Karpas-422 (cell line): ENCODE data around the gene MED9. TPM values are rescaled to one million over a fixed set of nuclear protein-coding genes. Genes with fewer than 3 reads are reported as not detected.
A peak's percentile ranks its signal among the peaks of the same experiment; 100 is the strongest.
"Not testable (repeated sequence)": the region's sequence is repeated elsewhere in the genome, so short reads cannot be mapped to it uniquely, and the experiment has no call there.

ENCODE experiments used
- DNase-seq: peaks from one replicate; pipeline ENCODE4 v3.0.0-alpha.2; 2015
- H2AFZ ChIP-seq: fragments of 200-600 bp; sonication (generic); 2 replicates; pipeline ENCODE4 v1.6.1; 2014; ENCODE audit warnings: antibody characterized with exemption, low read length, mixed read lengths
- H3K27ac ChIP-seq: fragments of 200-600 bp; sonication (generic); 2 replicates; pipeline ENCODE4 v1.5.1; 2014; ENCODE audit warnings: mild to moderate bottlenecking, low read length, moderate library complexity
- H3K27me3 ChIP-seq: fragments of 200-600 bp; sonication (generic); 2 replicates; pipeline ENCODE4 v1.6.1; 2014; ENCODE audit warnings: low read length, mixed read lengths
- H3K36me3 ChIP-seq: fragments of 200-600 bp; sonication (generic); 2 replicates; pipeline ENCODE4 v1.6.1; 2014; ENCODE audit warnings: low read length, mixed read lengths; ENCODE audit not compliant: insufficient read depth
- H3K4me1 ChIP-seq: fragments of 200-600 bp; sonication (generic); 2 replicates; pipeline ENCODE4 v1.6.1; 2014; ENCODE audit warnings: mild to moderate bottlenecking, low read length, mixed read lengths
- H3K4me2 ChIP-seq: fragments of 200-600 bp; sonication (generic); 2 replicates; pipeline ENCODE4 v1.6.1; 2014; ENCODE audit warnings: low read length, low read depth, mild to moderate bottlenecking; ENCODE audit not compliant: poor library complexity, severe bottlenecking
- H3K4me3 ChIP-seq: fragments of 200-600 bp; sonication (generic); 2 replicates; pipeline ENCODE4 v1.5.1; 2014; ENCODE audit warnings: mild to moderate bottlenecking, antibody characterized with exemption, low read length, mixed read lengths
- H3K79me2 ChIP-seq: fragments of 200-600 bp; sonication (generic); 2 replicates; pipeline ENCODE4 v1.6.1; 2014; ENCODE audit warnings: mild to moderate bottlenecking, low read length, mixed read lengths
- H3K9ac ChIP-seq: fragments of 200-600 bp; sonication (generic); 2 replicates; pipeline ENCODE4 v1.6.0; 2014; ENCODE audit warnings: low read length
- H3K9me2 ChIP-seq: fragments of 200-600 bp; sonication (generic), shearing (Covaris generic); replicated peaks from 2 replicates; pipeline ENCODE4 v1.6.0; 2014; ENCODE audit warnings: mild to moderate bottlenecking, low read length, moderate library complexity; ENCODE audit not compliant: insufficient read depth
- H3K9me3 ChIP-seq: fragments of 300-700, 200-600 bp; sonication (generic); 2 replicates; pipeline ENCODE4 v1.6.1; 2014; ENCODE audit warnings: low read length, mixed read lengths
- H4K20me1 ChIP-seq: fragments of 200-600 bp; sonication (generic); 2 replicates; pipeline ENCODE4 v1.6.1; 2014; ENCODE audit warnings: mild to moderate bottlenecking, antibody characterized with exemption, low read length, low read depth; ENCODE audit not compliant: insufficient read depth
- total RNA-seq: library from RNA; depleted of rRNA; stranded (reverse); fragments of >200 nt; shearing (Covaris generic); gene quantifications from 2 replicates; pipeline ENCODE4 v1.2.3, GENCODE V29; 2014; ENCODE audit warnings: low replicate concordance; rRNA removed

MED9 gene, protein sequence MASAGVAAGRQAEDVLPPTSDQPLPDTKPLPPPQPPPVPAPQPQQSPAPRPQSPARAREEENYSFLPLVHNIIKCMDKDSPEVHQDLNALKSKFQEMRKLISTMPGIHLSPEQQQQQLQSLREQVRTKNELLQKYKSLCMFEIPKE
- 8.8 and 17.6 TPM in 2 replicates for total RNA-seq

DNA sequence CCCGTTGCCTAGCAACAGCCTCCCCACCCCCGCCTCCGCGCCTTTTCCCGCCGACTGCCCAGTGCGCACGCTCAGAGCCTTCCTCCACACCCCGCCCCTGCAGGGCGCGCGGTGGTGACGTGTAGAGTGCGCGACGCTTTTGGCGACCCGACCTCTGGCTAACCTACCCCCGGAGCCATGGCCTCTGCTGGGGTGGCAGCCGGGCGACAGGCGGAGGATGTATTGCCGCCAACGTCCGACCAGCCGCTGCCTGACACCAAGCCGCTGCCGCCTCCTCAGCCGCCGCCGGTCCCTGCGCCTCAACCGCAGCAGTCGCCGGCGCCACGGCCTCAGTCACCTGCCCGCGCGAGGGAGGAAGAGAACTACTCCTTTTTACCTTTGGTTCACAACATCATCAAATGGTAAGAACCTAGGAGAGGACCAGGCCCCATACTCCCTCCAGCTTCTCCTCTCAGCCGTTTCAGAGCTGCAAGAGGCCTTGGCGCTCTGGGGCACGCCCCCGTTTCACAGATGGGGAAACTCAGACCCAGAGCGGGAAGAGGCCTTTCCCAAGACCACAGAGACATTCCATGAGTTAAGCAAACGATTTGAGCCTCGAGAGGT lies at the start of gene MED9:
Gene MED9 (plus strand): TSS at position 136 of the 603 bp plus-strand sequence. CDS start 42 bp downstream, at position 178.
- DNase-seq = peak; percentile 97
- H3K4me3 ChIP-seq = peak within 1 kb of the TSS; percentile 88
- peaks cover 51% of the 10 kb centered on the region for H3K79me2 ChIP-seq
- peaks cover 13% of the 10 kb centered on the region; the same call in 1 of the 2 replicates for H3K36me3 ChIP-seq
- no peaks in the 10 kb centered on the region for H3K27me3 ChIP-seq
- H3K9ac ChIP-seq = peak within 1 kb of the TSS; percentile 89
- no peaks in the 10 kb centered on the region for H3K9me2 ChIP-seq
- H3K4me2 ChIP-seq = peak within 1 kb of the TSS; percentile 93
- peaks cover 36% of the 10 kb centered on the region for H3K4me1 ChIP-seq
- H2AFZ ChIP-seq = peak within 1 kb of the TSS; percentile 32; the same call in 1 of the 2 replicates
- no peaks in the 10 kb centered on the region; the same call in 1 of the 2 replicates for H4K20me1 ChIP-seq
- H3K27ac ChIP-seq = peak within 1 kb of the TSS; percentile 58
- H3K9me3 ChIP-seq = no peaks in the 10 kb centered on the region

DNA sequence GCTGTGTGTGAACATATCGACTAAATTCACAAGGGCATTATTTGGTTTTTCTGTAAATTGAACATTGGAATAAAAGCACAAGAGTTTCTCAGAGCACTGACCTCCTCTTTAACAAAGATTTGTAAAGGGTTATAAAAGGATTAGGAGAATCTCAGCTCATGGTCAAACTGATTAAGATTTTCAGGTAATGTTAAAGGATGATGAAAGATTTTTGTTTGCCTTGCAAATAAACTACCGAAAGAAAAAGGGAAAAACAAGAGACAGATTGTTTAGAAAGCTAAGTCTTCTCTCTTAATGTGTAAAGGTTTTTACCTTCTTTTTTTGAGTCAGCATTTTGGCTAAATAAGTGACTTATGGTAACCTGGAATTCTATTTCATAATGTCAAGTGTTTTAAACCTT lies 47.6 kb upstream of the MED9 start:
- H4K20me1 ChIP-seq = no peaks in the 10 kb centered on the region
- H3K79me2 ChIP-seq = no peaks in the 10 kb centered on the region
- H3K4me1 ChIP-seq = no peaks in the 10 kb centered on the region
- H3K27ac ChIP-seq = no peak overlapping the region
- no peak overlapping the region for H3K4me3 ChIP-seq
- no peaks in the 10 kb centered on the region for H3K27me3 ChIP-seq
- no peak overlapping the region for H3K9ac ChIP-seq
- DNase-seq = no peak
- H3K9me3 ChIP-seq = no peaks in the 10 kb centered on the region
- no peaks in the 10 kb centered on the region for H3K36me3 ChIP-seq
- H3K4me2 ChIP-seq = no peak overlapping the region
- H3K9me2 ChIP-seq = no peaks in the 10 kb centered on the region
- H2AFZ ChIP-seq = no peak overlapping the region

DNA sequence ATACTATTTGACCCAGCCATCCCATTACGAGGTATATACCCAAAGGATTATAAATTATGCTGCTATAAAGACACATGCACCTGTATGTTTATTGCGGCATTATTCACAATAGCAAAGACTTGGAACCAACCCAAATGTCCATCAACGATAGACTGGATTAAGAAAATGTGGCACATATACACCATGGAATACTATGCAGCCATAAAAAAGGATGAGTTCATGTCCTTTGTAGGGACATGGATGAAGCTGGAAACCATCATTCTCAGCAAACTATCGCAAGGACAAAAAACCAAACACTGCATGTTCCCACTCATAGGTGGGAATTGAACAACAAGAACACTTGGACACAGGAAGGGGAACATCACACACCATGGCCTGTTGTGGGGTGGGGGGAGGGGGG lies 45.9 kb upstream of the MED9 start:
- not testable (repeated sequence) for H3K36me3 ChIP-seq, H3K79me2 ChIP-seq, H3K4me1 ChIP-seq, H3K9me2 ChIP-seq, H3K27me3 ChIP-seq, H3K27ac ChIP-seq, H4K20me1 ChIP-seq, H3K9ac ChIP-seq, H3K4me2 ChIP-seq, H3K9me3 ChIP-seq, H2AFZ ChIP-seq, DNase-seq, H3K4me3 ChIP-seq

DNA sequence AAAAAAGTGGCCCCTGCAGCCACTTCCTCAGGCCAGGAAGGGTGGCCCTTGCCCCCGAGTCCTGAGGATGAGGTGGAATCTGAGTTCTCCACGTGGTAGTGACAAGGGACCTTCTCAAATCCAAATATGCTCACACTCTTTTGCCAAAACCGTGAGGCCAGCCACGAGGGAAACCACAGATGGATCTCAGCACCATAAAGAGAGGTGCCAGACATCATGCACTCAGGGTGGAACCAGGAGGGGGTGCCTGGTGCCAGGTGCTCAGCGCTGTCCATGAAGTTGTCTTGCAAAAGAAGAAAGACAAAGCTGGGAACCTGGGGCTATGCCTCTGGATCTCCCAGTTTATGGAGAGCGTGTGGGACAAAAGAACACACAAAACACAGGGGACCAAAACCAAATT lies 45.2 kb upstream of the MED9 start:
- H3K27me3 ChIP-seq = no peaks in the 10 kb centered on the region
- H3K27ac ChIP-seq = no peak overlapping the region
- no peaks in the 10 kb centered on the region for H3K9me3 ChIP-seq
- no peak for DNase-seq
- H3K79me2 ChIP-seq = no peaks in the 10 kb centered on the region
- H4K20me1 ChIP-seq = no peaks in the 10 kb centered on the region
- no peak overlapping the region for H3K9ac ChIP-seq
- no peaks in the 10 kb centered on the region for H3K9me2 ChIP-seq
- no peak overlapping the region for H3K4me3 ChIP-seq
- no peak overlapping the region for H3K4me2 ChIP-seq
- no peak overlapping the region for H2AFZ ChIP-seq
- no peaks in the 10 kb centered on the region for H3K4me1 ChIP-seq
- no peaks in the 10 kb centered on the region for H3K36me3 ChIP-seq

DNA sequence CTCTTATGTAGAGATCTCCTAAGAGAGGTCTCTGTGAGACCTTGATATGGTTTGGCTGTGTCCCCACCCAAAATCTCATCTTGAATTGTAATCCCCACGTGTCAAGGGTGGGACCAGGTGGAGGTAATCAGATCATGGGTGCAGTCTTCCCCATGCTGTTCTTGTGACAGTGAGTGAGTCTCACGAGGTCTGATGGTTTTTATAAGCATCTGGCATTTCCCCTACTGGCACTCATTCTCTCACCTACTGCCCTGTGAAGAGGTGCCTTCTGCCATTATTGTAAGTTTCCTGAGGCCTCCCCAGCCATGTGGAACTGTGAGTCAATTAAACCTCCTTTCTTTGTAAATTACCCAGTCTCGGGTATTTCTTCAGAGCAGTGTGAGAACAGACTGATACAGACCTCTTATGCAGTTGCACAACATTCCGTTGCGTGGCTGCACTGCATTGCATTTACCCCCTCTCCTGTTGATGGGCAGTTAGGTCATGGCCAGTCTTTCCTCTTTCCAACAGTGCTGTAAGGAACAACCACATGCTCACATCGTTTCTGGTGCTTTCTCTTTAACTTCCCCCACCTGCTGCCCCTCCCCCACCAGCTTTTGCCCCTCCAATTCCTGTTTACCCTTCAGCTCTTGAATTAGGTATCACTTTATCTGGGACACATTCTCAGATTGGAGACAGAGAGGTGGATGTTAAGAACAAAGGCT lies 43.6 kb upstream of the MED9 start:
- DNase-seq = no peak
- H2AFZ ChIP-seq = no peak overlapping the region
- no peak overlapping the region for H3K27ac ChIP-seq
- no peak overlapping the region for H3K4me2 ChIP-seq
- no peaks in the 10 kb centered on the region for H3K36me3 ChIP-seq
- no peak overlapping the region for H3K9ac ChIP-seq
- no peaks in the 10 kb centered on the region for H3K9me3 ChIP-seq
- no peaks in the 10 kb centered on the region for H3K79me2 ChIP-seq
- H3K9me2 ChIP-seq = no peaks in the 10 kb centered on the region
- H4K20me1 ChIP-seq = no peaks in the 10 kb centered on the region
- no peak overlapping the region for H3K4me3 ChIP-seq
- H3K4me1 ChIP-seq = no peaks in the 10 kb centered on the region
- H3K27me3 ChIP-seq = no peaks in the 10 kb centered on the region

DNA sequence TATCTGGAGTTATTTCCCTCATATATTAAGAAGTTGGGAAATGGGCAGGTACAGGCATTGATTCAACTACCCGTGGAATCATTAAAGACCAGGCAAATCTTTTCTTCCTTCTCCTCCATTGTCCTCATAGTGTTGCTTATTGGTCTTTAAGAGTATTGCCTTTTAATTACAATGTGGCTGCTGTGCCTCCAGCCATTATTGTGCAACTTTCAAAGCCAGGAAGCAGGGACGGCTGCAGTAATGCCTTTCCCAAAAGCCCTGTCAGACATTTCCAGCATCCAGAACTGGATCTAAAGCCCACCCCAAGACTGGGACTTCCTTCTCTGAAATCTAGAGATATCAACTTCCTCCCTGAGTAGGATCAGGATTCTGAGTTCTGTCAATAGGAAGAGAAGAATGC lies 42.3 kb upstream of the MED9 start:
- no peak for DNase-seq
- Histone ChIP-seq H3K9ac (no peak overlapping the region), H3K4me3 (no peak overlapping the region), H2AFZ (no peak overlapping the region), H3K27ac (no peak overlapping the region), H3K36me3 (no peaks in the 10 kb centered on the region), H3K9me3 (no peaks in the 10 kb centered on the region), H4K20me1 (no peaks in the 10 kb centered on the region), H3K27me3 (no peaks in the 10 kb centered on the region), H3K9me2 (no peaks in the 10 kb centered on the region), H3K4me2 (no peak overlapping the region), H3K79me2 (no peaks in the 10 kb centered on the region), H3K4me1 (no peaks in the 10 kb centered on the region)

DNA sequence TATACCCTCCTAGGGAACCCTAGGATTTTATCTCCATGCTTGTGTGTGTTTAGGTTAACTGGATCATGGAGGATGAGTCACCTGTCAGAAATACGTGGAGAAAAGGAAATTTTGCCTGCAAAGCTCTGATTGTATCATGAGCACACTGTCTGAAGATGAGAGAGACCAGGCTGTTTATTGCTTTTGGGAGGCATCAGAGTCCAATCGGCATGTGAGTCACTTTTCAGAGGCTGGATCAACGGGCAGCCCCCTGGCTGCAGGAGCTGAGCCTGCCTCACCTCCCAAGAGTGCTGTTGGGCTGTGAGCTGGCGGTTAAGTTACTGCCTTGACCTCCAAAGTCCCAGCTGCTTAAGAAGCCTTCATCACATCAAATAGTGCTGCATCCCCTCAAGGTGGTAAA lies 41.5 kb upstream of the MED9 start:
- H3K4me2 ChIP-seq = no peak overlapping the region
- H3K79me2 ChIP-seq = no peaks in the 10 kb centered on the region
- H3K9me2 ChIP-seq = no peaks in the 10 kb centered on the region
- no peaks in the 10 kb centered on the region for H3K4me1 ChIP-seq
- H3K27me3 ChIP-seq = no peaks in the 10 kb centered on the region
- H3K4me3 ChIP-seq = no peak overlapping the region
- no peak overlapping the region for H2AFZ ChIP-seq
- no peaks in the 10 kb centered on the region for H4K20me1 ChIP-seq
- H3K9ac ChIP-seq = no peak overlapping the region
- H3K9me3 ChIP-seq = no peaks in the 10 kb centered on the region
- DNase-seq = no peak
- H3K27ac ChIP-seq = no peak overlapping the region
- no peaks in the 10 kb centered on the region for H3K36me3 ChIP-seq

DNA sequence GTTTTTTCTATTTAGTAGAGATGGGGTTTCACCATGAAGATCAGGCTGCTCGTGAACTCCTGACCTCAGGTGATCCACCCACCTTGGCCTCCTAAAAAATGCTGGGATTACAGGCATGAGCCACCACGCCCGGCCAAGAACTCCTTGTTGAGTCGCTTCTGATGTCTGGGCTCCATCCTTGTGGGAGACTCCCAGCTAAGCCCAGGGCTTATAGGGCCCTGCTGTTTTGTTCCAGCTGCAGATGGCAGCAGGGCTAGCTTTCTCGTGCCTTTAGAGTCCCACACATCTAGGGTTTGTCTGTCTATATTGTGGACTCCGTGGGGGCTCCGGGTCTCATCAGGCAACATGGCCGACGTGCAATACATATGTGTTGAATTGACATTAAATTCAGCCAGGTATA lies 39.3 kb upstream of the MED9 start:
- Histone ChIP-seq H3K9me3 (no peaks in the 10 kb centered on the region), H4K20me1 (no peaks in the 10 kb centered on the region), H3K4me2 (no peak overlapping the region), H3K27me3 (no peaks in the 10 kb centered on the region), H3K27ac (no peak overlapping the region), H3K4me1 (no peaks in the 10 kb centered on the region), H3K79me2 (no peaks in the 10 kb centered on the region), H2AFZ (no peak overlapping the region), H3K4me3 (no peak overlapping the region), H3K9me2 (no peaks in the 10 kb centered on the region), H3K9ac (no peak overlapping the region), H3K36me3 (no peaks in the 10 kb centered on the region)
- no peak for DNase-seq
